Measurements from ENCODE around the gene TSHZ3.

- TF ChIP-seq CTCF (conservative IDR thresholded peaks at IDR 0.05; ENCODE audit: low read depth, low read length): no peak
- no peak for TF ChIP-seq EZH2 (IDR thresholded peaks at IDR 0.05; ENCODE audit: borderline replicate concordance, low read depth, low read length, poor library complexity, severe bottlenecking)
Measured at GRCh38 chr19:31386806-31387205, 37.6 kb upstream of the TSHZ3 start.
